HL-60 (cell line): ENCODE results near the gene CITED1.

Source experiments
- CTCF ChIP-seq: IDR thresholded peaks from one replicate; pipeline ENCODE4 v1.5.1; 2011; ENCODE audit warnings: low read length, control low read depth, inconsistent platforms; ENCODE audit not compliant: insufficient read depth
- GABPA ChIP-seq: IDR thresholded peaks from 2 replicates; pipeline ENCODE4 v1.6.1; 2012; ENCODE audit warnings: low read depth
- POLR2AphosphoS5 ChIP-seq: IDR thresholded peaks from 2 replicates; pipeline ENCODE4 v1.6.1; 2012; ENCODE audit warnings: low read depth

DNA sequence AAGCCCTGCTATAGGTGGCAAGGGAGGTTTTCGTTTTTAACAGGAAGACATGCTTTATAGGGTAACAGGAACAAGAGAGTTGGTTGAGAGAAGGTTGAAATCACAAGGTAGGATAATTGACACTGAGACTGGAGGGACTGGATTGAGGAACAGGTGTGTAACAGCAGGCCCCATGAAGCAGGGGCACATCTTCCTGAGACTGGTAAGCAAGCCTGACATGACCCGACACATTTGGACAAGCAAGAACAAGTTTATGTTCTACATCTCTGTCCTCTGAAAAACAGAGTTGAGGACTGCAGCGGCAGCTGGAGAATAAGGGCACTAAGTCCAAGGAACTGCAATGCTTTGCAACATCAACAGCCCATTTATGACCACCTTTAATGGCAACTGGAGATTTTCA lies 33.9 kb downstream of the CITED1 start:
- TF ChIP-seq CTCF, result no peak
- TF ChIP-seq GABPA, result no peak
- TF ChIP-seq POLR2AphosphoS5, result no peak
